Measurements from ENCODE around the gene VPS18.

The VPS18 gene

GRCh38 chr15:40871749-40872617 lies 22.3 kb upstream of the VPS18 start:
- H3K9me3 ChIP-seq (ENCODE audit: insufficient read depth, low read length) = no peaks in the 10 kb centered on the region
- H3K9ac ChIP-seq (ENCODE audit: low read length) = no peak overlapping the region
- H3K36me3 ChIP-seq (replicated peaks; ENCODE audit: low read depth, low read length) = no peaks in the 10 kb centered on the region
- H2AFZ ChIP-seq (ENCODE audit: low read depth, low read length) = no peak overlapping the region
- TF ChIP-seq EZH2phosphoT487 (IDR thresholded peaks at IDR 0.05; ENCODE audit: low read depth) (no peak), CTCF (IDR thresholded peaks at IDR 0.05; ENCODE audit: low read depth, low read length) (no peak)
- H3K4me3 ChIP-seq (ENCODE audit: low read length) = no peak overlapping the region
- peaks cover 9% of the 10 kb centered on the region; the same call in 1 of the 2 replicates for H3K4me1 ChIP-seq (ENCODE audit: low read length)
- no peaks in the 10 kb centered on the region for H3K79me2 ChIP-seq (ENCODE audit: low read length)
- H3K4me2 ChIP-seq (ENCODE audit: low read length) = no peak overlapping the region
- H3K27me3 ChIP-seq (ENCODE audit: low read depth, low read length) = no peaks in the 10 kb centered on the region
- no peaks in the 10 kb centered on the region for H4K20me1 ChIP-seq (ENCODE audit: insufficient read depth, low read length)
- H3K27ac ChIP-seq (ENCODE audit: low read length) = no peak overlapping the region

- H3K36me3 ChIP-seq (replicated peaks; ENCODE audit: low read depth, low read length) = no peaks in the 10 kb centered on the region
- no peaks in the 10 kb centered on the region for H3K27me3 ChIP-seq (ENCODE audit: low read depth, low read length)
- H3K4me3 ChIP-seq (ENCODE audit: low read length) = peak overlapping the region; percentile 81
- H3K9ac ChIP-seq (ENCODE audit: low read length) = peak overlapping the region; percentile 58
- no peaks in the 10 kb centered on the region for H3K79me2 ChIP-seq (ENCODE audit: low read length)
- TF ChIP-seq CTCF (IDR thresholded peaks at IDR 0.05; ENCODE audit: low read depth, low read length) (no peak), EZH2phosphoT487 (IDR thresholded peaks at IDR 0.05; ENCODE audit: low read depth) (no peak)
- no peak overlapping the region for H3K27ac ChIP-seq (ENCODE audit: low read length)
- H3K9me3 ChIP-seq (ENCODE audit: insufficient read depth, low read length) = no peaks in the 10 kb centered on the region
- H3K4me1 ChIP-seq (ENCODE audit: low read length) = peaks cover 9% of the 10 kb centered on the region; the same call in 1 of the 2 replicates
- H2AFZ ChIP-seq (ENCODE audit: low read depth, low read length) = peak overlapping the region; percentile 78; the same call in 1 of the 2 replicates
- H4K20me1 ChIP-seq (ENCODE audit: insufficient read depth, low read length) = no peaks in the 10 kb centered on the region
- peak overlapping the region; percentile 71 for H3K4me2 ChIP-seq (ENCODE audit: low read length)
Measured at GRCh38 chr15:40872791-40873693, 21.2 kb upstream of the VPS18 start.

- H3K27ac ChIP-seq (ENCODE audit: low read length) = no peak within 1 kb of the TSS
- H4K20me1 ChIP-seq (ENCODE audit: insufficient read depth, low read length) = no peaks in the 10 kb centered on the region
- H3K4me2 ChIP-seq (ENCODE audit: low read length) = peak within 1 kb of the TSS; percentile 71
- peak within 1 kb of the TSS; percentile 58 for H3K9ac ChIP-seq (ENCODE audit: low read length)
- no peaks in the 10 kb centered on the region for H3K9me3 ChIP-seq (ENCODE audit: insufficient read depth, low read length)
- no peaks in the 10 kb centered on the region for H3K36me3 ChIP-seq (replicated peaks; ENCODE audit: low read depth, low read length)
- TF ChIP-seq EZH2phosphoT487 (IDR thresholded peaks at IDR 0.05; ENCODE audit: low read depth) (no peak), CTCF (IDR thresholded peaks at IDR 0.05; ENCODE audit: low read depth, low read length) (peak; percentile 36)
- peaks cover 16% of the 10 kb centered on the region for H3K4me1 ChIP-seq (ENCODE audit: low read length)
- no peaks in the 10 kb centered on the region for H3K79me2 ChIP-seq (ENCODE audit: low read length)
- peak within 1 kb of the TSS; percentile 81 for H3K4me3 ChIP-seq (ENCODE audit: low read length)
- peak within 1 kb of the TSS; percentile 78 for H2AFZ ChIP-seq (ENCODE audit: low read depth, low read length)
- H3K27me3 ChIP-seq (ENCODE audit: low read depth, low read length) = no peaks in the 10 kb centered on the region
Measured at GRCh38 chr15:40873694-40874561, 20.3 kb upstream of the VPS18 start, which contains the start of gene RHOV. Gene RHOV, minus strand, starts transcription at chr15:40874234. Its CDS starts 95 bp downstream, at chr15:40874139.

All from OCI-LY3 (cell line).